Mesenchymal stem cell (in vitro differentiated cells and primary cell): ENCODE data around the gene OPN5. TPM values are rescaled to one million over a fixed set of nuclear protein-coding genes. Genes with fewer than 3 reads are reported as not detected.

Experiments
- DNase-seq: peaks from one replicate; pipeline ENCODE4 v3.0.0-alpha.2; 2013
- H2AFZ ChIP-seq: one replicate; pipeline ENCODE4 v1.6.1; 2013; ENCODE audit warnings: low read depth, mild to moderate bottlenecking, control low read depth, inconsistent platforms, low read length, moderate library complexity
- H2AK5ac ChIP-seq: 2 replicates; pipeline ENCODE4 v1.6.1; 2013; ENCODE audit warnings: low read length, moderate library complexity, mild to moderate bottlenecking, inconsistent platforms; ENCODE audit not compliant: severe bottlenecking
- H2BK120ac ChIP-seq: one replicate; pipeline ENCODE4 v1.6.1; 2013; ENCODE audit warnings: low read depth, mild to moderate bottlenecking, inconsistent platforms, low read length, moderate library complexity
- H2BK12ac ChIP-seq, 2 experiments: one replicate each; pipeline ENCODE4 v1.6.1; 2013; ENCODE audit warnings: inconsistent platforms in 2 of 2, low read length in 2 of 2, mild to moderate bottlenecking in 2 of 2, moderate library complexity in 2 of 2, control low read depth in 1 of 2
- H2BK15ac ChIP-seq: one replicate; pipeline ENCODE4 v1.6.1; 2013; ENCODE audit warnings: mild to moderate bottlenecking, low read depth, inconsistent platforms; ENCODE audit not compliant: poor library complexity, severe bottlenecking
- H2BK5ac ChIP-seq: 2 replicates; pipeline ENCODE4 v1.6.1; 2013; ENCODE audit warnings: low read depth, mild to moderate bottlenecking, low read length, control low read depth, inconsistent platforms; ENCODE audit not compliant: poor library complexity, severe bottlenecking
- H3K14ac ChIP-seq, 2 experiments: one replicate each; pipeline ENCODE4 v1.6.1; 2013; ENCODE audit warnings: inconsistent platforms in 2 of 2, low read length in 2 of 2, control low read depth in 1 of 2, mild to moderate bottlenecking in 1 of 2, moderate library complexity in 1 of 2
- H3K18ac ChIP-seq, 2 experiments: one replicate each; pipeline ENCODE4 v1.6.1; 2013; ENCODE audit warnings: inconsistent platforms in 2 of 2, low read length in 2 of 2, control low read depth in 1 of 2, low read depth in 1 of 2, mild to moderate bottlenecking in 1 of 2
- H3K23ac ChIP-seq, 2 experiments: one replicate each; pipeline ENCODE4 v1.6.1; 2013; ENCODE audit warnings: inconsistent platforms in 2 of 2, low read length in 2 of 2, mild to moderate bottlenecking in 2 of 2, moderate library complexity in 2 of 2, control low read depth in 1 of 2
- H3K27ac ChIP-seq: 2 replicates; pipeline ENCODE4 v1.5.1; 2013; ENCODE audit warnings: mild to moderate bottlenecking, moderate library complexity, low read length, control low read depth, inconsistent platforms; ENCODE audit not compliant: poor library complexity, severe bottlenecking
- H3K27me3 ChIP-seq, 2 experiments: 2 replicates each; pipeline versions ENCODE4 v1.6.1 to v1.7.0; 2013; ENCODE audit warnings: low read length in 2 of 2, mild to moderate bottlenecking in 2 of 2, moderate library complexity in 2 of 2, control low read depth in 1 of 2, inconsistent platforms in 1 of 2; ENCODE audit not compliant: control insufficient read depth in 1 of 2, insufficient read depth in 1 of 2
- H3K36me3 ChIP-seq, 2 experiments: 2 replicates each; pipeline versions ENCODE4 v1.6.1 to v1.7.0; 2013; ENCODE audit warnings: low read length in 2 of 2, control low read depth in 1 of 2, inconsistent platforms in 1 of 2, low read depth in 1 of 2, mild to moderate bottlenecking in 1 of 2; ENCODE audit not compliant: insufficient read depth in 2 of 2, control insufficient read depth in 1 of 2
- H3K4ac ChIP-seq, 2 experiments: one replicate each; pipeline ENCODE4 v1.6.1; 2013; ENCODE audit warnings: inconsistent platforms in 2 of 2, low read length in 2 of 2, mild to moderate bottlenecking in 2 of 2, moderate library complexity in 2 of 2, control low read depth in 1 of 2, low read depth in 1 of 2
- H3K4me1 ChIP-seq: 2 replicates; pipeline ENCODE4 v1.6.1; 2013; ENCODE audit warnings: low read depth, low read length, control low read depth; ENCODE audit not compliant: control insufficient read depth, insufficient read depth
- H3K4me2 ChIP-seq: 2 replicates; pipeline ENCODE4 v1.6.1; 2013; ENCODE audit warnings: low read length, mild to moderate bottlenecking, inconsistent platforms; ENCODE audit not compliant: poor library complexity, severe bottlenecking
- H3K4me3 ChIP-seq, 2 experiments: 2 replicates each; pipeline versions ENCODE4 v1.5.1 to v1.7.0; 2013; ENCODE audit warnings: low read length in 2 of 2, mild to moderate bottlenecking in 2 of 2, control low read depth in 1 of 2, low read depth in 1 of 2; ENCODE audit not compliant: insufficient read depth in 1 of 2
- H3K79me1 ChIP-seq: replicated peaks from 2 replicates; pipeline ENCODE4 v1.6.1; 2013; ENCODE audit warnings: mild to moderate bottlenecking, control low read depth, low read length, inconsistent platforms; ENCODE audit not compliant: poor library complexity, severe bottlenecking
- H3K9ac ChIP-seq: 2 replicates; pipeline ENCODE4 v1.7.0; 2013; ENCODE audit warnings: mild to moderate bottlenecking, low read length, moderate library complexity
- H3K9me3 ChIP-seq: 2 replicates; pipeline ENCODE4 v1.7.0; 2013; ENCODE audit warnings: mild to moderate bottlenecking, low read length; ENCODE audit not compliant: control insufficient read depth
- H4K8ac ChIP-seq: one replicate; pipeline ENCODE4 v1.6.1; 2013; ENCODE audit warnings: inconsistent platforms, mild to moderate bottlenecking, low read length, moderate library complexity
- H4K91ac ChIP-seq: one replicate; pipeline ENCODE4 v1.6.1; 2013; ENCODE audit warnings: mild to moderate bottlenecking, low read length, inconsistent platforms
- WGBS: methylation state at CpG from one replicate; pipeline ENCODE4 v1.1.7; 2013; ENCODE audit warnings: mixed read lengths; 5-methylcytosine and 5-hydroxymethylcytosine counted together
- small RNA-seq: library from polyadenylated mRNA; stranded (forward); fragments of <200 nt; extraction: miRNeasy Mini kit (QIAGEN cat#:217004); gene quantifications from one replicate; pipeline ENCODE3, GENCODE V24; 2013; ENCODE audit warnings: low read depth

The OPN5 gene

GRCh38 chr6:47875593-47875992, 93.8 kb downstream of the OPN5 start:
- Histone ChIP-seq H3K4me3 (no peak overlapping the region), H3K4me2 (no peak overlapping the region), H3K18ac (no peak overlapping the region), H3K14ac (no peak overlapping the region), H4K91ac (no peak overlapping the region), H2BK12ac (no peak overlapping the region), H3K27me3 (no peaks in the 10 kb centered on the region), H3K4ac (no peak overlapping the region), H2BK120ac (no peak overlapping the region), H2BK15ac (no peak overlapping the region), H2AFZ (no peak overlapping the region), H3K79me1 (no peaks in the 10 kb centered on the region), H2BK5ac (no peak overlapping the region), H4K8ac (no peak overlapping the region), H3K36me3 (peaks cover 0 to 3% of the 10 kb centered on the region in 2 experiments), H3K9me3 (no peaks in the 10 kb centered on the region), H3K23ac (no peak overlapping the region), H3K4me1 (no peaks in the 10 kb centered on the region), H2AK5ac (no peak overlapping the region), H3K27ac (no peak overlapping the region), H3K9ac (no peak overlapping the region)
- no peak for DNase-seq
- 100% methylated on average over 1 of the region's 1 CpG for WGBS

Small RNA genes within 50 kb of the gene (small RNA-seq; reads per million reads assigned to genes)
- not detected for gene RNU1-105P
